Astrocyte of the cerebellum (primary cell): ENCODE measurements around the gene BDH1.

Experiments
- DNase-seq: peaks from one replicate; pipeline ENCODE4 v3.0.0-alpha.2; 2011; ENCODE audit warnings: low read depth
- H3K4me3 ChIP-seq: 2 replicates; pipeline ENCODE4 v1.5.1; 2011; ENCODE audit warnings: mild to moderate bottlenecking, low read depth, low read length, moderate library complexity
- in situ Hi-C: cut with HindIII; loops from 2 replicates; pipeline ENCODE4 v1.10.0; 2017; ENCODE audit warnings: low sequenced_read_pairs
- TF ChIP-seq, protein P1 (sequence below): IDR thresholded peaks from 2 replicates; pipeline ENCODE4 v1.5.1; 2012; ENCODE audit warnings: low read length, low read depth, moderate library complexity, mild to moderate bottlenecking; ENCODE audit errors: missing control alignments

BDH1 gene

DNA sequence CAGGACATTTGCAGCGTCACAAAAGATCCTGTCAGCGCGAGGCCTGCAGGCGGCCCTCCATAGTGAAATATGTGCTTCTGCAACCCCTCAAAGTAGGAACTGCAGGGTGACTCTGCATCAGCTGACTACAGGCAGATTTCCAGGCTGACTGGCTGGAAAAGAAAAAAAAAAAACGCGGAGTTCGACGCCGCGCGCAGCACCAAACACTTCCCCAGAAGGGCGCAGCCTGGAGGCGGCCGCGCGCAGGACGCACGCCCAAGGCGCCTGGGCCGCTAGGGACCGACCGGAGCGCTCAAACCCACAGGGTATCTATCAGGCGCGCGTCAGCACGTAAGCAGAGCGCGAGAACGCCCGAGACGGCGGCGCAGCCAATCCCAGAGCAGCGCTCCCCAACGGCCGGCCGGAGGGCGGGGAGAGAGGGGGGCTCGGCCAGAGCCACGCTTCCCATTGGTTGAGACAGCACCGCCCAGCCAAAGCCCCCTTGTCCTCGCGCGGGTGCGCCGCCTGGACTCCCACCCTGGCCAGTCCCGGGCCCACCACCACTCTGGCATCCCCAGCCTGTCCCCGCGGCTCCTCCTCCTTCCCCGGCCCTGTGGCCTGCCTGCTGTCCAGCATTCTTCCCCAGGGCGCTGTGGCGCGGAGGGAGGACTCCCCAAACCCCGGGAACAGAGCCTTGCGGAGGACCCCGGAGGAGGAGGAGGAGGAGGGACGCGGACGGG is 1.0 kb downstream of the BDH1 start:
- peak overlapping the region; percentile 91 for H3K4me3 ChIP-seq
- in situ Hi-C loops: no loop called here
- TF ChIP-seq, protein P1, sequence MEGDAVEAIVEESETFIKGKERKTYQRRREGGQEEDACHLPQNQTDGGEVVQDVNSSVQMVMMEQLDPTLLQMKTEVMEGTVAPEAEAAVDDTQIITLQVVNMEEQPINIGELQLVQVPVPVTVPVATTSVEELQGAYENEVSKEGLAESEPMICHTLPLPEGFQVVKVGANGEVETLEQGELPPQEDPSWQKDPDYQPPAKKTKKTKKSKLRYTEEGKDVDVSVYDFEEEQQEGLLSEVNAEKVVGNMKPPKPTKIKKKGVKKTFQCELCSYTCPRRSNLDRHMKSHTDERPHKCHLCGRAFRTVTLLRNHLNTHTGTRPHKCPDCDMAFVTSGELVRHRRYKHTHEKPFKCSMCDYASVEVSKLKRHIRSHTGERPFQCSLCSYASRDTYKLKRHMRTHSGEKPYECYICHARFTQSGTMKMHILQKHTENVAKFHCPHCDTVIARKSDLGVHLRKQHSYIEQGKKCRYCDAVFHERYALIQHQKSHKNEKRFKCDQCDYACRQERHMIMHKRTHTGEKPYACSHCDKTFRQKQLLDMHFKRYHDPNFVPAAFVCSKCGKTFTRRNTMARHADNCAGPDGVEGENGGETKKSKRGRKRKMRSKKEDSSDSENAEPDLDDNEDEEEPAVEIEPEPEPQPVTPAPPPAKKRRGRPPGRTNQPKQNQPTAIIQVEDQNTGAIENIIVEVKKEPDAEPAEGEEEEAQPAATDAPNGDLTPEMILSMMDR: peak; percentile 66
- DNase-seq: peak; percentile 84

- peak overlapping the region; percentile 91 for H3K4me3 ChIP-seq
- no peak for DNase-seq
- in situ Hi-C loops: no loop called here
- TF ChIP-seq, protein P1: no peak
These were observed 1.6 kb downstream of the BDH1 start for GRCh38 chr3:197554196-197554561.

DNA sequence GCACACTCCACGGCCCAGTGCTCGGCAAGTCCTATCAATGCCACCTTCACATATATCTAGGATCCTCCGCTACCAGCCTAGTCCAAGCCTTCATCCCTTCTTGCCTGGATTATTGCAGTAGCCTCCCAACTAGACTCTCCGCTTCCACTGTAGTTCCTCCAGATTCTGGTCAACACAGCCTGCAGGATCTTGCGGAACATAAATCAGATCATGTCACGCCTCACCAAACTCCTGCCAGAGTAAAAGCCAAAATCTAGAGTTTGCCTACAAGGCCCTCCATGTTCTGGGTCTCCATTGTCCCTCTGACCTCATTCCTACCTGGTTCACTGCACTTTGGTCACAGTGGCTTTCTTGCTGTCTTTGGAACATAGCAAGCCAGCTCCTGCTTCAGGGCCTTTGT is 3.6 kb downstream of the BDH1 start:
- no peak for DNase-seq
- no peak overlapping the region for H3K4me3 ChIP-seq
- in situ Hi-C loops: no loop called here
- TF ChIP-seq, protein P1: no peak

- H3K4me3 ChIP-seq: no peak overlapping the region
- TF ChIP-seq, protein P1: no peak
- in situ Hi-C loops: no loop called here
- no peak for DNase-seq
These were observed 5.3 kb downstream of the BDH1 start for GRCh38 chr3:197550489-197550888.

GRCh38 chr3:197549261-197549885 is 6.4 kb downstream of the BDH1 start:
- in situ Hi-C loops: no loop called here
- DNase-seq: no peak
- TF ChIP-seq, protein P1: no peak
- H3K4me3 ChIP-seq: no peak overlapping the region

- in situ Hi-C loops: no loop called here
- TF ChIP-seq, protein P1: no peak
- H3K4me3 ChIP-seq: no peak overlapping the region
- no peak for DNase-seq
These were observed 8.3 kb downstream of the BDH1 start for GRCh38 chr3:197547306-197548011.
